Measurements from ENCODE around the gene KLHL25. TPM values are rescaled to one million over a fixed set of nuclear protein-coding genes. Genes with fewer than 3 reads are reported as not detected.

The KLHL25 gene
- total RNA-seq, 1 experiment from 2014 or later, result 18.4 TPM

DNA sequence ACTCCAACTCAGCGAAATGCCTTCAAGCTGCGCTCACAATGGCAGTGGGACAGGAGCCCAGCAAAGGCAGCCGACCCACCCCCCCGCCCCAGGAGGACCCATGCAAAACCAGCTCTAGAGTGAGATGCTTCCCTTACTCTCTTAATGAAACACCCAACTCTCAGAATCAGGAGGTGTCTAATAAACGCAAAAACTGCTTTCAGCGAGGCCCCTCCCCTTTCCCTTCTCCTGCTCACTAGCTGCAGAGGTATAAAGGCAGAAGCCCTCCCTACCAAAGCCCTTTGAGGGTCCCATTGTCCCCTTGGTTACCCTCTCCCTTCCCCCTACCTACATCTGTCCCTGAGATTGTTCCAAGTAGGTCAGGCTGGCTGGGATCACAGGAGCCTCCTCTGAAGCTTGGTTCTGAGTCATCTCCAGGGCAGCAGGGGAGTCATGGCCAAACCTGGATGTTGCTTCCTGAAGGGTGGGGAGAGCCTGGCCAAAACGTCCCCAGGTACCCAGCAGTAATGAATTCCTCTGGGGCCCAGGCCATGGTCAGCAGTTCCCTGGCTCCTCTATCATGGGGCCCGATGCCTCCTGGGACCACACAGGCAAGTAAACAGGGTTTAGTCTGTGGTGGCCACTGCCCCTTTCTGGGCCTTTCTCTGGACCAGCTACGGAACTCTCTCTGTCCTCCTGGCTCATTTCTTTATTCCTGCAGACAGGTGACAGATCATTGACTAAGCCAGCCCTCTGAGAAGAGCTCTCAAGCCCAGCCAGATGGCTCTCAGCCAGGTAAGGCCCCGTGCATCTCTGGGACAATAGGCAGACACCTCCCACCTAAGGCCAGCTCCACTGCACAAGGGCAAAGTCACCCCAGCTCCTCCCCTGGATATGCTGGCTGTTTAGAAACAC lies 8.6 kb downstream of the KLHL25 start:
- no peaks in the 10 kb centered on the region for H3K9me3 Mint-ChIP-seq
- no peak overlapping the region for H3K4ac ChIP-seq (ENCODE audit: low read depth, low read length)
- no peaks in the 10 kb centered on the region for H4K20me1 ChIP-seq (ENCODE audit: control insufficient read depth, insufficient read depth, insufficient read length)
- no peaks in the 10 kb centered on the region for H3K27me3 ChIP-seq (ENCODE audit: insufficient read depth, low read length)
- no peak overlapping the region for H2BK5ac ChIP-seq (ENCODE audit: insufficient read length, low read length)
- H2BK15ac ChIP-seq (ENCODE audit: low read depth, low read length), result no peak overlapping the region
- no peak overlapping the region for H4K91ac ChIP-seq (ENCODE audit: insufficient read length, low read depth, low read length)
- H3T11ph ChIP-seq (ENCODE audit: low read length), result no peak overlapping the region
- H2BK20ac ChIP-seq (ENCODE audit: low read depth, low read length, poor library complexity, severe bottlenecking), result no peak overlapping the region
- H3K36me3 Mint-ChIP-seq (ENCODE audit: insufficient read depth in 1 of 3, low read depth in 3 of 3), result peaks cover 4 to 14% (median 10%) of the 10 kb centered on the region in 3 experiments
- peak overlapping the region in 1 of 2 experiments; percentile 38; a peak in 1 of 5 replicates for H3K4me3 Mint-ChIP-seq
- no peak for DNase-seq
- no peak overlapping the region for H2AFZ ChIP-seq (ENCODE audit: low read length)
- H2BK12ac ChIP-seq (ENCODE audit: insufficient read length, low read depth, low read length), result no peak overlapping the region
- H3K56ac ChIP-seq (ENCODE audit: insufficient read length, low read depth, low read length), result no peak overlapping the region
- H4K8ac ChIP-seq (replicated peaks; ENCODE audit: insufficient read length, low read depth, low read length), result no peak overlapping the region
- H3K27ac Mint-ChIP-seq, result peak overlapping the region in 2 of 3 experiments; percentile 67 to 89; a peak in 3 of 7 replicates
- peaks cover 49 to 51% of the 10 kb centered on the region in 2 experiments for H3K4me1 Mint-ChIP-seq
- TF ChIP-seq CTCF (conservative IDR thresholded peaks at IDR 0.05), result no peak
- no CpG with 5 or more reads among the region's 10 CpGs for WGBS (ENCODE audit: extremely low coverage, insufficient read length, low lambda C conversion rate)
- no peak overlapping the region for H3K4me2 ChIP-seq (ENCODE audit: insufficient read depth, insufficient read length, low read length)
- H3K18ac ChIP-seq (ENCODE audit: insufficient read length, low read depth, low read length), result no peak overlapping the region
- H3K27me3 Mint-ChIP-seq (ENCODE audit: low read depth), result no peaks in the 10 kb centered on the region
- H2AK5ac ChIP-seq (ENCODE audit: insufficient read length, low read length), result no peak overlapping the region
- H3K79me2 ChIP-seq (ENCODE audit: insufficient read depth, low read length), result peaks cover 13% of the 10 kb centered on the region; the same call in 1 of the 2 replicates
- no peaks in the 10 kb centered on the region for H3K23me2 ChIP-seq (ENCODE audit: insufficient read length, low read depth, low read length, poor library complexity, severe bottlenecking)
- H3K4me1 ChIP-seq (ENCODE audit: insufficient read depth, low read length), result peaks cover 14% of the 10 kb centered on the region; the same call in 1 of the 2 replicates
- H4K5ac ChIP-seq (ENCODE audit: insufficient read length, low read depth, low read length), result no peak overlapping the region
- no peak overlapping the region for H3K9ac ChIP-seq (ENCODE audit: extremely low read depth, insufficient read length, low read length)
- H3K79me1 ChIP-seq (ENCODE audit: insufficient read depth, low read depth, low read length, poor library complexity, severe bottlenecking), result peaks cover 3% of the 10 kb centered on the region
- H2BK120ac ChIP-seq (ENCODE audit: low read depth, low read length, poor library complexity, severe bottlenecking), result no peak overlapping the region
- no peaks in the 10 kb centered on the region for H3K9me3 ChIP-seq (ENCODE audit: control insufficient read depth, low read depth, low read length)
- H3K14ac ChIP-seq (ENCODE audit: insufficient read depth, low read length), result peak overlapping the region; percentile 24; the same call in 1 of the 2 replicates
- H3K23ac ChIP-seq (ENCODE audit: insufficient read length, low read depth, low read length), result no peak overlapping the region
- H3K27ac ChIP-seq (ENCODE audit: insufficient read length, low read depth, low read length), result no peak overlapping the region
